ENCODE measurements around the gene ENO2. TPM values are rescaled to one million over a fixed set of nuclear protein-coding genes. Genes with fewer than 3 reads are reported as not detected.

ENO2 gene
- total and polyA plus RNA-seq, 2 experiments from 2014 or later, result 43.5 to 53.5 TPM

- no peaks in the 10 kb centered on the region for H3K36me3 Mint-ChIP-seq (ENCODE audit: low read depth)
- no peaks in the 10 kb centered on the region for H3K79me2 ChIP-seq (replicated peaks; ENCODE audit: insufficient read depth)
- H3K4me3 Mint-ChIP-seq, result no peak overlapping the region
- no peak overlapping the region for H2AFZ ChIP-seq
- DNase-seq (ENCODE audit: low spot score) (peak; percentile 70), ATAC-seq (no peak)
- H3K27me3 Mint-ChIP-seq (ENCODE audit: insufficient read depth, low read depth, poor library complexity), result peaks cover 11% of the 10 kb centered on the region
- peaks cover under 1% of the 10 kb centered on the region; the same call in 1 of the 2 replicates for H3F3A ChIP-seq (replicated peaks; ENCODE audit: low read depth)
- H3K4me1 Mint-ChIP-seq, result no peaks in the 10 kb centered on the region; the same call in 1 of the 3 replicates
- H3K27ac ChIP-seq (ENCODE audit: low read depth), result no peak overlapping the region
- H3K9me2 ChIP-seq (ENCODE audit: insufficient read depth), result no peaks in the 10 kb centered on the region
- peak overlapping the region; percentile 81; the same call in 1 of the 2 replicates for H3K27ac Mint-ChIP-seq
- no peaks in the 10 kb centered on the region for H3K9me3 Mint-ChIP-seq
- H3K27me3 ChIP-seq (ENCODE audit: insufficient read depth), result no peaks in the 10 kb centered on the region
- no peaks in the 10 kb centered on the region for H3K36me3 ChIP-seq (ENCODE audit: insufficient read depth)
- H4K20me1 ChIP-seq (replicated peaks; ENCODE audit: insufficient read depth), result no peaks in the 10 kb centered on the region
- H3K4me1 ChIP-seq (ENCODE audit: insufficient read depth), result peaks cover 11% of the 10 kb centered on the region
- H3K4me2 ChIP-seq, result no peak overlapping the region
- TF ChIP-seq EZH2phosphoT487 (IDR thresholded peaks at IDR 0.05; ENCODE audit: unreplicated experiment), result no peak
- TF ChIP-seq ZNF331 (CRISPR knock-in tag; IDR thresholded peaks at IDR 0.05; ENCODE audit: low read depth), result no peak
- TF ChIP-seq, protein P1, sequence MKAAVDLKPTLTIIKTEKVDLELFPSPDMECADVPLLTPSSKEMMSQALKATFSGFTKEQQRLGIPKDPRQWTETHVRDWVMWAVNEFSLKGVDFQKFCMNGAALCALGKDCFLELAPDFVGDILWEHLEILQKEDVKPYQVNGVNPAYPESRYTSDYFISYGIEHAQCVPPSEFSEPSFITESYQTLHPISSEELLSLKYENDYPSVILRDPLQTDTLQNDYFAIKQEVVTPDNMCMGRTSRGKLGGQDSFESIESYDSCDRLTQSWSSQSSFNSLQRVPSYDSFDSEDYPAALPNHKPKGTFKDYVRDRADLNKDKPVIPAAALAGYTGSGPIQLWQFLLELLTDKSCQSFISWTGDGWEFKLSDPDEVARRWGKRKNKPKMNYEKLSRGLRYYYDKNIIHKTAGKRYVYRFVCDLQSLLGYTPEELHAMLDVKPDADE (IDR thresholded peaks at IDR 0.05), result no peak
- no peak for TF ChIP-seq JUNB (IDR thresholded peaks at IDR 0.05; ENCODE audit: unreplicated experiment)
- TF ChIP-seq, protein P2, sequence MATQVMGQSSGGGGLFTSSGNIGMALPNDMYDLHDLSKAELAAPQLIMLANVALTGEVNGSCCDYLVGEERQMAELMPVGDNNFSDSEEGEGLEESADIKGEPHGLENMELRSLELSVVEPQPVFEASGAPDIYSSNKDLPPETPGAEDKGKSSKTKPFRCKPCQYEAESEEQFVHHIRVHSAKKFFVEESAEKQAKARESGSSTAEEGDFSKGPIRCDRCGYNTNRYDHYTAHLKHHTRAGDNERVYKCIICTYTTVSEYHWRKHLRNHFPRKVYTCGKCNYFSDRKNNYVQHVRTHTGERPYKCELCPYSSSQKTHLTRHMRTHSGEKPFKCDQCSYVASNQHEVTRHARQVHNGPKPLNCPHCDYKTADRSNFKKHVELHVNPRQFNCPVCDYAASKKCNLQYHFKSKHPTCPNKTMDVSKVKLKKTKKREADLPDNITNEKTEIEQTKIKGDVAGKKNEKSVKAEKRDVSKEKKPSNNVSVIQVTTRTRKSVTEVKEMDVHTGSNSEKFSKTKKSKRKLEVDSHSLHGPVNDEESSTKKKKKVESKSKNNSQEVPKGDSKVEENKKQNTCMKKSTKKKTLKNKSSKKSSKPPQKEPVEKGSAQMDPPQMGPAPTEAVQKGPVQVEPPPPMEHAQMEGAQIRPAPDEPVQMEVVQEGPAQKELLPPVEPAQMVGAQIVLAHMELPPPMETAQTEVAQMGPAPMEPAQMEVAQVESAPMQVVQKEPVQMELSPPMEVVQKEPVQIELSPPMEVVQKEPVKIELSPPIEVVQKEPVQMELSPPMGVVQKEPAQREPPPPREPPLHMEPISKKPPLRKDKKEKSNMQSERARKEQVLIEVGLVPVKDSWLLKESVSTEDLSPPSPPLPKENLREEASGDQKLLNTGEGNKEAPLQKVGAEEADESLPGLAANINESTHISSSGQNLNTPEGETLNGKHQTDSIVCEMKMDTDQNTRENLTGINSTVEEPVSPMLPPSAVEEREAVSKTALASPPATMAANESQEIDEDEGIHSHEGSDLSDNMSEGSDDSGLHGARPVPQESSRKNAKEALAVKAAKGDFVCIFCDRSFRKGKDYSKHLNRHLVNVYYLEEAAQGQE (IDR thresholded peaks at IDR 0.05; ENCODE audit: unreplicated experiment), result no peak
- TF ChIP-seq NANOG (IDR thresholded peaks at IDR 0.05; ENCODE audit: borderline replicate concordance), result no peak
- no peak for TF ChIP-seq EZH2 (IDR thresholded peaks at IDR 0.05; ENCODE audit: low read depth, unreplicated experiment)
- no peak overlapping the region for H3K4me3 ChIP-seq
Observed at GRCh38 chr12:6899837-6900519, 14.4 kb upstream of the ENO2 start.

DNA sequence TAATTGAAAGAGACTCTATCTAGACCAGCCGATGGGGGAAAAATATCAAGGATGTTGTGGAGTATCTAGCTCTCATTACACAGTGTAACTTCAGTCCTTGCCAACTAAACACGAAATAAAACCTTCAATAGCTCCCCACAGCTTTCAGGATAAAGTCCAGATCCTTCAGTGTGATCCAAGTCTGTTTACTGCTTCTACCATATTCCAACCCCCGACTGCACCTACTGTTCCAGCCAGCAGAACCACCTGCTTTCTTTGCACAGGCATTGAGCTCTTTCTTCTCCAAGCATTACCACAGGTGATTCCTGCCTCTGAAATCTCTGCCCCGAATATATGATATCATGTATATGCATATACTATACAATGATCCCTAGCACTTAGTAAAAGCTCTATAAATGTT lies 11.9 kb upstream of the ENO2 start:
- Histone ChIP-seq H3F3A (replicated peaks; ENCODE audit: low read depth) (peaks cover 6% of the 10 kb centered on the region; the same call in 1 of the 2 replicates), H3K4me3 (no peak overlapping the region), H3K27ac (ENCODE audit: low read depth) (no peak overlapping the region), H3K4me1 (ENCODE audit: insufficient read depth) (peaks cover 17% of the 10 kb centered on the region), H3K27me3 (ENCODE audit: insufficient read depth) (no peaks in the 10 kb centered on the region), H3K79me2 (replicated peaks; ENCODE audit: insufficient read depth) (no peaks in the 10 kb centered on the region), H3K4me2 (no peak overlapping the region), H3K9me2 (ENCODE audit: insufficient read depth) (no peaks in the 10 kb centered on the region), H3K36me3 (ENCODE audit: insufficient read depth) (no peaks in the 10 kb centered on the region), H4K20me1 (replicated peaks; ENCODE audit: insufficient read depth) (no peaks in the 10 kb centered on the region), H2AFZ (no peak overlapping the region)
- Mint-ChIP-seq H3K4me3 (no peak overlapping the region), H3K36me3 (ENCODE audit: low read depth) (no peaks in the 10 kb centered on the region), H3K27ac (no peak overlapping the region), H3K9me3 (no peaks in the 10 kb centered on the region), H3K4me1 (no peaks in the 10 kb centered on the region; the same call in 1 of the 3 replicates), H3K27me3 (ENCODE audit: insufficient read depth, low read depth, poor library complexity) (peaks cover 1% of the 10 kb centered on the region)
- DNase-seq (ENCODE audit: low spot score) (no peak), ATAC-seq (no peak)
- TF ChIP-seq EZH2 (IDR thresholded peaks at IDR 0.05; ENCODE audit: low read depth, unreplicated experiment), result no peak
- TF ChIP-seq CTCF (conservative IDR thresholded peaks at IDR 0.05; ENCODE audit: low read depth in 2 of 2), result no peak
- TF ChIP-seq POLR2AphosphoS5 (IDR thresholded peaks at IDR 0.05; ENCODE audit: low read depth), result no peak
- TF ChIP-seq, protein P2 (IDR thresholded peaks at IDR 0.05; ENCODE audit: unreplicated experiment), result no peak

Data from GM23338 (cell line).